NCI-H774 (cell line): ENCODE measurements around the gene LBX1.

Source experiments
- DNase-seq: peaks from one replicate; lab custom pipeline; 2025; lab: John Stamatoyannopoulos, UW

The LBX1 gene

GRCh38 chr10:101241840-101242707, 12.8 kb upstream of the LBX1 start:
- DNase-seq: no peak

DNA sequence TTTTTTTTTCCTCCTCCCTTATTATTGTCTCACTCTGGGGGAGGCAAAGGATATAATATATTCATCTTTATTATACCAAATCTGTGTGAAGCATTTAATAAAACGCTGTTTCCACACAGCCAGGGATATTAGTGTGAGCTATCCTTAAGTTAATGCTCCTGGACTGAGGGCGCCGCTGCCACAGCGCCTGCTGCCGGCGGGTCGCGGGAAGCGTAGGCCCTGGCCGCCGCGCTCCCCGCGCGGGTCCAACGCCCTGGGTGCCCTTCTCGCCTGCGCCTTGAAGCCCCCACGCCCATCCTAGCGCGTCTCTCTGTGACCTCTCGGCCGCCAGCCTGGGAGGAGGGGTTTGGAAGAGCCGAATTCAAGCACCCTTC, 9.5 kb upstream of the LBX1 start:
- DNase-seq: no peak

DNA sequence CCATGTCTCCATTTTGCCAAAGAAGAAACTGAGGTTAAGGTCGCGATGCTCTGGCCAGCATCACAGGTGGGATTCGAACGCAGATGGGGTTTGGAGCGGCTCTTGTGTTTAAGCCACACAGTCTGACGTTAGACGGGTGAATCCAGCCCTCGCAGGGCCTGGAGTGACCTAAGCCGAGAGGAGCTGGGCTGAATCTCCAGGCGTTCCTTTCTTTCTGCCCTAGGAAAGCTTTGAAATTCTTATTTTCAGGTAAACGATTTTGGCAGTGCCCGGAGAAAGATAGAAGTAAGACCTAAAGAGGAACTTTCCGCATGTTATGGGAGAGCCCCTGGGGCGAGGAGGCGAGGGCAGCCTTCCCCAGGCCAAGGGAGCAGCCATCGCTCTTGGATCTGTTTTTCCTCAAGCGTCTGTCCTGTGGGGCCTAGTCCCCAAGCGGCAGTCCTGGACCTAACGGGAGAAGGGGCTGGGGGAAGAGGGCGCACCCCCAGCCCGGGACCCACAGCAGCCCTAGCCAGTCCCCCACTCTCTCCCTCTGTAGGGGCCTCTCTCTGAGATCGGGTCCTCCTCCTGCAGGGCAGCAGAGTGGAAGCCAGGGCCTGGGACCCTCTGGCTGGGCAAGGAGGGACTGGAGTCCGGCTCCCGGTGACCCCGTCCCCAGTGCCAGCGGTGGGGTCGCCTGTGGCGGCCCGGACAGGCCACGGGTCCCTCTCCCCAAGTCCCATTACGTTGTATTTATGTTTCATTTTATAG, 8.9 kb upstream of the LBX1 start:
- DNase-seq: no peak

DNA sequence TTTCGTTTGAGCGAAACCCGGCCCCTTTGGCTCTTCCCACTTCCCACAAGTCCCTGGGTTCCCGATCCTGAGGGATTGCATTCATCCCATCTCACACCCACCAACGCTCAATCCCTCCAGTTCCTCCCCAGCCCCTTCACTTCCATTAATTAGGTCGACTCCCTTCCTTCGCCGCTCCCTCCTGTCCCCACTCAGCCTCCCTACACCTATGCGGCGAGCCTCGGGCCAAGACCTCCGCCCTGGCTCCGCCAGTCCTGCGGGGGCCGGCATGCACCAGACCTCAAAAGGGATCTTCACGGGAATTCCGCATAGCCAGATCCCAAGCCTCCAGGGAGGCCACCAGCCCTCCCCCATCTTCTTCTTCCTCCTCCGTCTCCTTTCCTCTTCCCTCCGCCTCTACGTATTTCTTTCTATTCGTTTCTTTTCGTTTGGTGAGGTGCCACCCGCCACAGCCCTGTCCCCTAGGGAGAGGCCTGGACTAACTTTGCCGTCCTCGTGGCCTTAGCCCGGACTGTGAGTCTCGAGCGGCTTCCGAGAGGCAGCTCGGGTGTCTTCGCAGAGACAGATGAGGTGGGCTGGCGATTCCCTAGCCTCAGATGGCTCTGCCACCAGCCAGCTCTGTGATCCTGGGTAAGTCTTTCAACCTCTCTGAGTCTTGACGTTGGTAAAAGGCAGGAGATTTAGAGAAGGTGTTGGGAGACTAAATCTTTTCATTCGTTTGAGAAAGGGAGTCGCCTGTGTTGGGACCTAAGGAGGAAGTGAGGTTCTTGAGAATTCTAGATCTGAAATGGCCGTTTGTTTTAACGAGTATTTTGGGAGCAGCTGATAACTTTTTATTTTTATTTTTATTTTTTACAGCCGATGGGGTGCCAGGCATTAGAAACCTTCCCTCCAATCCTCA, 8.1 kb upstream of the LBX1 start:
- DNase-seq: no peak

DNA sequence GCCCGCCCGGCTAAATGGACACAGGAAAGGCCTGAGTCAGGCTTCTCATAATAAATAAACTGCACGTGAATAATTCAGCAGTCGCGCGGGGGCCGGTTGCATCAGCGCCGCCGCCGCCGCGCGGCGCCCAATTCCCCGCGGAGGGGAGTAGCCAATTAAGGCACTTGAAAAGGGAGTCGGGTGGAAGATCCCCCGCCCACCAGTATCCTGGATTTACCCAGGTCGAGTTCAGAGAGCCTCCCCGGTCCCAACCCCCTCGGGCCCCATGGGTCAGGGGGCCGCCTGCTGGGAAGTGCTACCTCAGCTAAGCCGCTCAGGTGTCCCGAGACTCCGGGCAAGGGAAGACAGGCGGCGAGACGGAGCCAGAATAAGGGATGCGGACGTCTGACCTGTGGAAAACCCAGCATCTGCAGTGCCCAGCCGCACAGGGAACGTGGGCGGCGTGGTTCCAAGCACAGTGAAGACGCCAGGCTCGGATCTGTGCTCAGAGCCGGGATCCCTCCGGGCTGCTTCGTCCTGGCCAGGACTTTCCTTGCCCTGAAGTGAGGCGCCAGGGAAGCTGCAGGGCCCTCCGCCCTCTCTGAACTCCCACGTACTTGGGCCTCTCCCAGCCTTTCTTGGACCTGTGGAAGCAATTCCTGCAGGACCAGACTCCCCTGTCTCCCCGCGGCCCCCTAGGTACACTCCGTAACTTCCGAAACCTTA, 7.3 kb upstream of the LBX1 start:
- no peak for DNase-seq

DNA sequence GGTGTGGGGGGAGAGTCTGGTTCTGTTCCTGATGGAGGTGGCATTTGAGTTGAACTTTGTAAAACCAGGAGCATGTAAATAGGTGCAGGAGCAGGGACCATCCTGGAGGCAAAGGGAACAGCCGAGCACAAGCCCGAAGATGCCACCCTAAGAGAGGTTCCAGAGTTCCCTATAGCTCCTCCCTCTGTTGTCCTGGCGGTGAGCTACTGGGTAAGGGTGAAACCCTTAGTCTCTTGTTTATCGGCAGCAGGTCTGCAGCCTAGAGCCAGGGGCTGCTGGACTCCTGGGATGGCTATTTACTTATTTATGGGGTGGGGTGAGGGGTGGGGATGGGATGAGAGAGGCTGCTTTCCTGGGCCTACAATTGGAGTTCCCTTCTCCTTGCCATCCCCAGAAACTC, 6.5 kb upstream of the LBX1 start:
- DNase-seq: no peak

DNA sequence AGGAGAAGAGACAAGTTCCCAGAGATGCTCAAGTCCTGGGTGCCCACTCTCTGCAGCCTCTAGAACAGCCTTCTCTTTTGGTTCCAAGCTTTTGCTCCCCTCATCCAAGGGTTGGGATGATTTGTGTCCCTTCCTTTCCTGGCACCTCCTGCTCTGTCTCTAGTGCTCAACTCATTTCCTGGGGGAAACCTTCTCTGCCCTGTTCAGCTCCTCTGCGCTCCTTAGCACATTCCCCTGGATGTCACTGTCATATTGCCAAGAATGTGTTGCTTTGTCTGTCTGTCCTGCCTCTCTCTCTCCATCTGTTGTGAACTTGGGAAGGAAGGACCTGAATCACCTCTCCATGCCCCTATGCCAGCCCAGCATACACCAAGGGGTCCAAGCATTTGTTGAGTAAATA, 5.1 kb upstream of the LBX1 start:
- no peak for DNase-seq

DNA sequence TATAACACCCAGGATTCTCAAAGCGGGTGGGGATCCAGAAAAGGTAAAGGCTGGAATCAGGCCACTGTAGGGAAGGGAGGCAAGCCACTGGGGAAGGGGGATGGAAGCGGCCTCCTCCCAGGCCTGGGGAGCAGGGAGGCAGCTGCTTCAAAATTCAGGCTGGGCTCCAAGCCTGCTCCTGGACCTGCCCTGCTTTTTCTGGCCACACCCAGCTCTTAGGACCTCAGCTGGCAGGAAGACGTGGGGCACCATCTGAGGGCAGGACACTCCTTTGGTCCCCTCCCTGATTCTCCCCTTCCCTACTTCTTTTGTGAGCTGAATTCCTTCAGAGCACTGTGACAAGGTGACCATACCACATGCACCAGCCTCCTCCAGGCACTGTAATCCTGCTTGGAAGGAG, 4.6 kb upstream of the LBX1 start:
- DNase-seq: no peak

DNA sequence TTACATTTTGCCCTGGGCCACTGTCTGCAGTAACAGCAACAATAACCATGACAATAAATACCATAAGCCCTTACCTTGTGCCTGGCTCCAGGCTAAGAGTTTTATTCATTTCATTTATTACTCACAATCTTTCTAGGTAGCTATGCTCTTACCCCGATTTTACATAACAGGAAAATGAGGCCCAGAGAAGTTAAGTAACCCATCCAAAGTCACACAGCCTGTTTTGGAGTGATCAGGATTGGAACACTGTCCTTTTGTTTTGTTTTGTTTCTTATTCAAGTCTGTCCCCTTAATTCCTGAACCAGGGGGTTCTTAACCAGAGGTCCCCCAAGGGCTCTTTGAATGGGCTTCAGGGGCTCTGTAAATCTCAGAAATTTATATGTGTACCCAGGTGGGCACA, 4.2 kb upstream of the LBX1 start:
- DNase-seq: no peak

DNA sequence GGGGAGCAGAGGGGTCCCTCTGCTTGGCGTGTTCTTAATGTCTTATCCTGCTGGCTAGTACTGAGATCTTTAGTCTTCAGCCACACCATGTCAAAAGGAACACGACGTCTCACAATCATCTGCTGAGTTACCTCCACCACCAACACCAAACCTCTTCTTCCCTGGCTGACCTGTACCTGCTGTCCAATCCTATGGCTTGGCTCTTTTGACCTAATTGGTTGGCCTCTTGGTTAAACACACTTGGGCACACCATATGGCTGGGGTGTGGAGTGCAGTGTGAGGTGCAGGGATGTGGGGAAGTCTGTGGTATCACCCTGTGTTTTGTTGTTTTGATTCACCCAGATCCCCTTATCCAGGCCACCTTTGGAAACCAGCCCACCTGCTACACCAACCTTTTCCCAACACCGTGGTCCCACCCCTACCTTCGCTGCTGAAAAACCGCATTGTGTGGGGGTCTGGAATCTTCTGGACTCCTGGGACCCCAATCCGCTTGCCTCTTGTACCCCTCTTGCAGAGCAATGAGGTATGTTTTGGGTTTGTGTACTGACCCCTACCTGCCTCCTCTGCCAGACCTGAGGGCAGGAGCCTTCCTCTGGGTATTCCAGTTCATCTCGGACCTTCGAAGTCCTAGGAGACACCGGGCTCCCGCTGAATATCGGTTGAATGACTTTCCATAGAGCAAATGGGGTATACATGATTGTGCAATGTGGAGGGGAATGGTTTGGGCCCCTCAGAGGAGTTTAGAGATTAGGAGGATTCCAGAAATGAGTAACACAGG, 2.8 kb upstream of the LBX1 start:
- no peak for DNase-seq

DNA sequence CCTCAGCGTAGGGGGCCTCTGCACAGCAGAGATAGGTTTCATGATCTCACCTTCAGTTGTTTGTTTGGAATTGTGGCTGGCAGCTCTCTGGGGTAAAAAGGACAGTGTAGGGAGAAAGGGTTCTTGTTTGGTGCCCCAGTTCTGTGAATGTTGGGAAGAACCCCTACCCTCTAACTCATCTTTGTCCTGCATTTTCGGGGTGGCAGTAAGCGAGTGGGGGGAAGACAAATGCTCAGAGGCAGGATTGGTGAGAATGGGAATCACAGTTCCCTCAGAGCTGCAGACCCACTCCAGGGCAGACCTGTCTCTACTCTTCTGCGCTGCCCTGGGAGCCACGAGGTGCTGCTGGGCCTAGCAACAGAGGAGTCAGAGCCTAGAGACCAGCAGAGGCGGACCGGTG, 1.8 kb upstream of the LBX1 start:
- no peak for DNase-seq

DNA sequence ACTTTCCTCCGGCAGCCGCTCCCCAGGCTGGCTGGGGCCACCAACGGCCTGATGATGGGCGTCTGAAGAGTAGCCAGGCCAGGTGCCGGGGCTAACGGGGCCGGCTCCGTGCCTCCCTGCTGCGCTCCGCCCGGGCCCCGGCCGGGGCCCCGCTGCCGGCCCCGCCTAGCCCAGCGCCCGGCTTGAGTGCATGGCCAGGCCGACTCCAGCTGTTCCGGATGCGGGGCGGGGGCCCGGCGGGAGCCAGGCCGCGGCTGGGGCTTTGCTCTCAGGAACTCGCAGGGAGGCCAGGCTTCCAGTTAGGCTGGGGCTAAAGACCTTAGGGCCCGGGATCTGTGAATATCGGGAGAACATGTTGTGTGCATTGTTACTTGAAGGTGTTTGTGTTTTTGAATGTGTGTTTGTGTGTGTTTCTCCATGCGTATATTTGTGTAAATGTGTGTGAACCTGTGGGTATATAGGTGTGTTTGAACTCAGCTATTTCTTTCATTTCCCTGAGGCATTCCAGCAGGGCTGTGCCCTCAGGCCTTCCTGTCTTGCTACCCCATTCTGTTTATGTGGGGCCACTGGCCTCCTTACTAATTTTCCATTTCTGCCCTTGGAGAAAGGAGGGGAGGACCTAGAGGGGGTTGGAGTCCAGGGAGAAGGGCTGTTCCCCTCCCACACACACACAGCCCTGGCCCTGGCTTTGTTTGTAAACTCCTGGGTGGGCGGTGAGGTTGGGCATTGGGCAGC, 1.1 kb upstream of the LBX1 start:
- DNase-seq: no peak

DNA sequence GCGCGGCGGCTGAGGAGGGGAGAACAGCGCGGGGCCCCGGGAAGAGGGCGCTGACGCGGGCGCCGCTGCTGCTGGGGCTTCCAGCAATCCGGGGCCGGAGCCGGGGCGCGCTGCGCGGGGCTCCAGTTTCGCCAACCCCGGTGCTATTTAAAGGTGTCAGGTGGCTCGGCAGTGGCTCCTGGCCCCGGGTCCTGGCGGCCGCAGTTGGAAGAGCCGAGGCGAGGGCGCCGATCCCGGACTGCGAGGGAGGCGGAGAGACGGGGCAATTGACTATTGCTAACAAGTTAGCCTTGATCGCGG, 347 bp downstream of the LBX1 start:
- no peak for DNase-seq

DNA sequence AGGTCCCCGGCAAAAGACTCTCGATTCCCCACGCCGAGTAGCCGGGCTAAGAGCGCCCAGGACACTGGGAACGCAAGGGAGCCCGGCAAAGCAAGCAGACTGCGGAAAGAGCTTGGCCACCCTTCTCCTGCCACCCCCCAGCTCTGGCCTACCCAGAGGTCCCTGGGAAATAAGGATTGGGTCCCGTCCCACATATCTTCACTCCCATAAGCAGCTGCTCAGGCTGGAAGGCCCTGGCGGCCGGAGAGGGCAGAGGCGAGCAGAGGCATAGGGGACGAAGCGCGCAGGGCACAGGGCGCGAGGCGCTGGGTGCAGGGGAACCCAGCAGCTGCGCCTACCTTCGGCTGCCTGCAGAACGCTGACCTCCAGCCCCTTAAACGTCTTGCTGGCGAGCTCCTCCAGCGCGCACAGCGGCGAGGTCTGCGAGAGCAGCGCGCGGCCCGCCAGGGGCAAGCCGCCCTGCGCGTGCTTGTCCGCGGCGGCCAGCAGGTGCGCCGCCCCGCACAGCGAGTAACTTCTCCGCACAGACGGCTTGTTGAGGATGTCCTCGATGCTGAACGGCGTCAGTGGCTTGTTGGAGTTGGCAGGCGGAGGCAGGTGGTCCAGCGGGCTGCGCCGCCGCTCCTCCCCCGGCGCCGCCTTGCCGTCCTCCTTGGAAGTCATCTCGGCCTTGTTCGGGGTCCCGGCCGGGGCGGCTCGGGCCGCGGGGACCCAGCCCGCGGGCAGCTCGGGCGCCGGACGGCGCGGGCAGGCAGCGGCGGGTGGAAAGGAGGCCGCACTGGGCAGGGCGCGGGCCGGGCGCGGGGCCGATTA, 904 bp downstream of the LBX1 start:
- no peak for DNase-seq

- DNase-seq: no peak
Measured at GRCh38 chr10:101227429-101228152, 1.7 kb downstream of the LBX1 start.

- DNase-seq: no peak
Measured at GRCh38 chr10:101226491-101227428, 2.5 kb downstream of the LBX1 start.

- DNase-seq: no peak
Measured at GRCh38 chr10:101225846-101226421, 3.3 kb downstream of the LBX1 start.
